SK-N-MC (cell line): Measurements from ENCODE around the gene KIF16B.

Experiments used
- EZH2 ChIP-seq: fragments of 200-600 bp; sonication (generic); IDR thresholded peaks from one replicate; pipeline ENCODE4 v1.6.1; 2017; ENCODE audit warnings: antibody characterized with exemption
- POLR2AphosphoS5 ChIP-seq: IDR thresholded peaks from 2 replicates; pipeline ENCODE4 v1.6.1; 2012; ENCODE audit warnings: mild to moderate bottlenecking, low read depth, low read length, borderline replicate concordance

- no peak for TF ChIP-seq POLR2AphosphoS5
- no peak for TF ChIP-seq EZH2
Measured at GRCh38 chr20:16399801-16400200, 173.4 kb downstream of the KIF16B start.
